NCI-H2196 (cell line): ENCODE measurements around the gene RAD51B.
A peak's percentile ranks its signal among the peaks of the same experiment; 100 is the strongest.

Experiments
- DNase-seq: peaks from one replicate; lab custom pipeline; 2025; ENCODE audit not compliant: unreplicated experiment; lab: John Stamatoyannopoulos, UW

The RAD51B gene

GRCh38 chr14:67833403-67833802 is 13.8 kb downstream of the RAD51B start:
- no peak for DNase-seq

- DNase-seq, result no peak
Measured at GRCh38 chr14:67835596-67835995, 16.0 kb downstream of the RAD51B start.

- DNase-seq, result peak; percentile 77
Measured at GRCh38 chr14:67837011-67837624, 17.5 kb downstream of the RAD51B start.

GRCh38 chr14:67846029-67846610 is 26.5 kb downstream of the RAD51B start:
- DNase-seq, result no peak

- DNase-seq, result no peak
Measured at GRCh38 chr14:67850066-67850830, 30.7 kb downstream of the RAD51B start.

GRCh38 chr14:67851785-67852410 is 32.3 kb downstream of the RAD51B start:
- no peak for DNase-seq

- no peak for DNase-seq
Measured at GRCh38 chr14:67852926-67853604, 33.5 kb downstream of the RAD51B start.

- no peak for DNase-seq
Measured at GRCh38 chr14:67853715-67854114, 34.1 kb downstream of the RAD51B start.

GRCh38 chr14:67856827-67857226 is 37.2 kb downstream of the RAD51B start:
- DNase-seq, result peak; percentile 8

GRCh38 chr14:67857778-67858350 is 38.3 kb downstream of the RAD51B start:
- DNase-seq, result no peak

- no peak for DNase-seq
Measured at GRCh38 chr14:67859169-67859749, 39.7 kb downstream of the RAD51B start.

GRCh38 chr14:67863223-67863622 is 43.6 kb downstream of the RAD51B start:
- no peak for DNase-seq

- no peak for DNase-seq
Measured at GRCh38 chr14:67875175-67876006, 55.8 kb downstream of the RAD51B start.

GRCh38 chr14:67879026-67879425 is 59.4 kb downstream of the RAD51B start:
- no peak for DNase-seq

GRCh38 chr14:67881225-67881624 is 61.6 kb downstream of the RAD51B start:
- no peak for DNase-seq

GRCh38 chr14:67882986-67883555 is 63.5 kb downstream of the RAD51B start:
- no peak for DNase-seq

- peak; percentile 24 for DNase-seq
Measured at GRCh38 chr14:67883717-67884116, 64.1 kb downstream of the RAD51B start.

GRCh38 chr14:67886191-67886590 is 66.6 kb downstream of the RAD51B start:
- DNase-seq, result no peak

- no peak for DNase-seq
Measured at GRCh38 chr14:67887478-67887877, 67.9 kb downstream of the RAD51B start.
